Frontal cortex (tissue), 4 donors: Measurements from ENCODE around the gene EHBP1. TPM values are rescaled to one million over a fixed set of nuclear protein-coding genes. Genes with fewer than 3 reads are reported as not detected.

ENCODE experiments used
- DNase-seq, 2 donors: peaks; one replicate each; pipeline ENCODE4 v3.0.0; 2012; ENCODE audit warnings: low spot score in 2 of 2
- FAIRE-seq: peaks from 2 replicates; lab custom pipeline; 2012; peaks lifted over from hg19 to GRCh38; lab: Jason Lieb, UNC
- total RNA-seq: library from RNA; depleted of rRNA; stranded (reverse); fragments of >200 nt; gene quantifications from one replicate; pipeline ENCODE4 v1.2.3, GENCODE V29; 2014
- donor health status: control.
- donor health status: control.
- donor health status: control.

EHBP1 gene
- total RNA-seq, 1 donor from 2014 or later = 127 TPM

GRCh38 chr2:62768615-62769014, 63.1 kb downstream of the EHBP1 start:
- DNase-seq (no peak), FAIRE-seq (no peak)

GRCh38 chr2:62770629-62771028, 65.1 kb downstream of the EHBP1 start:
- FAIRE-seq = no peak
- DNase-seq = no peak

GRCh38 chr2:62774555-62775366, 69.2 kb downstream of the EHBP1 start:
- DNase-seq (peak in 1 of 2 donors; percentile 16), FAIRE-seq (peak; percentile 96)

DNA sequence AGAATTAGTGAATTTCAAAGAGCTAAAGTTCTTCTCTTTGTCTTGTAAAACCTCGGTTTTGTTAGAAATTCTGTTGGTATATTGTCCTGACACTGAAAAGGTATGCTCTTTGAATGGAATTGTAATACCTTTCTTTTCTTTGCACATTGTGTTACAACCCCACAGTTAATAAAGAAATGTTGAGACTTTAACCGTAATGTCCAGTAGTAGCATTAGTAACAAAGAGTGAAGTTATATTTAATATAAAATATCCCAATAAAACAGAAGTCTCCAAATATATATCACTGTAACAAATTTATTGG, 69.8 kb downstream of the EHBP1 start:
- DNase-seq = no peak
- FAIRE-seq = no peak

DNA sequence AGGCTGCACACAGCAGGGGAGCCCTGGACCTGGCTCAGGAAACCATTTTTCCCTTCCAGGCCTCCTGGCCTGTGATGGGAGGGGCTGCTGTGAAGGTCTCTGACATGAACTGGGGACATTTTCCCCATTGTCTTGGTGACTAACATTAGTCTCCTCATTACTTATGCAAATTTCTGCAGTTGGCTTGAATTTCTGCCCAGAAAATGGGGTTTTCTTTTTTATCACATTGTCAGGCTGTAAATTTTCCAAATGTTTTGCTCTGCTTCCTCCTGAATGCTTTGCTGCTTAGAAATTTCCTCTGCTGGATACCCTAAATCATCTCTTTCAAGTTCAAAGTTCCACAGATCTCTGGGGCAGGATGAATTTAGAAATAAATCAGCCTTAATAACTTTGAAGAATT, 78.2 kb downstream of the EHBP1 start:
- no peak for FAIRE-seq
- DNase-seq = no peak

- no peak for FAIRE-seq
Observed at GRCh38 chr2:62784341-62784740, 78.8 kb downstream of the EHBP1 start.

DNA sequence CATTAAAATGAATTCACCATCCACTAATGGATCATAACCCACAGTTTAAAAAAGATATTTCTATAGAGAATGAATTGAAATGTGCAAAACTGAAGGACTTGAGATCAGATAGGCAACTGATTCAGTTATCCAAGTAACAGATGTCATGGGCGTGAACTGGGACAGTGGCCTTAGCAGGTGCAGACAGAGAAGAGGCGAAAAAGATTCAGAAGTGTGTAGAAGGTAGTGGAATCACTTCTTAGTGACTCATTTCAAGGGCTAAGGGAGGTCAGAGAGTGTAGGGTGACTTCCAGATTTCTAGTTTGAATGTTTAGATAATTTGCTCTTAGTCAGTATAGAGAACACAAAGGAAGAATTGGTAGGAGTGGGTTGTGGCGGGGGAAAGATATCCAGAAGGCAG, 79.7 kb downstream of the EHBP1 start:
- FAIRE-seq (no peak), DNase-seq (no peak)

More at GRCh38 chr2:62784341-62784740, 78.8 kb downstream of the EHBP1 start:
- no peak for DNase-seq

DNA sequence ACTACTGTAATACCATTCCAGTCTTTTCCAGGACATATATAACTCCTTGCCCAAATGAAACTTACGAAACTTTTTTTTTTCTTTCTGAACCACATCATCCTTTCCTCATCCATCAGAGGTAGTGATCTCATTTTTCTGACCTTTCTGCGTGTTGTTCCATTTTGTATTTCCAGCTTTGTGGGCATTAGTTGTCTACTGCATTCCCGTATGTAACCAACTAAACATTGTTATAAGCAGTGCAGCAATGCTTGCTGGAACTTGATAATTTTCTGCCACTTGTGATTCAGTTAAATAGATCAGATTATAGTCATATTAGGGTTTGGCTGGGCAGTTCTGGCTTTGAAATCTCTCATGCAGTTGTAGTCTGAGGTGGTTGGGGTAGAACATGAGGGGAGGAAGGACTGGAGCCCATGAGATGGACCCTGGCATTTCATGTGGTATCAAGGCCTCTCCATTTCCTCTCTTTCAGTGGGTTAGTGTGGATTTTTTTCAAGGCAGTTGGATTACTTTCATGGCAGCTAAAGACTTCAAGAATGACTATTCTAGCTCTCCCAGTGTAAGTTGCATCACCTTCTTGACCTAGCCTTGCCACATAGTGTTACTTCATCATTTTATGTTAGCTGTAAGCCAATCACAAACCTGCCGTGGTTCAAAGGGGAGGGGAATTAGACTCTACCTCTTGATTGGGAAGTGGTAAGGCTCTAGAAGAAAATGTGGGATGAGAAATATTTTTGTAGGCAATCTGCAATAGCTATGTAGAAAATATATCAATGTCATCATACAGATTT, 80.5 kb downstream of the EHBP1 start:
- FAIRE-seq = no peak
- no peak for DNase-seq

GRCh38 chr2:62787386-62787785, 81.9 kb downstream of the EHBP1 start:
- DNase-seq (peak; percentile 6 to 23), FAIRE-seq (peak; percentile 37)

- FAIRE-seq = no peak
- no peak for DNase-seq
Observed at GRCh38 chr2:62789518-62789917, 84.0 kb downstream of the EHBP1 start.

GRCh38 chr2:62789918-62790317, 84.4 kb downstream of the EHBP1 start:
- no peak for FAIRE-seq
- no peak for DNase-seq

DNA sequence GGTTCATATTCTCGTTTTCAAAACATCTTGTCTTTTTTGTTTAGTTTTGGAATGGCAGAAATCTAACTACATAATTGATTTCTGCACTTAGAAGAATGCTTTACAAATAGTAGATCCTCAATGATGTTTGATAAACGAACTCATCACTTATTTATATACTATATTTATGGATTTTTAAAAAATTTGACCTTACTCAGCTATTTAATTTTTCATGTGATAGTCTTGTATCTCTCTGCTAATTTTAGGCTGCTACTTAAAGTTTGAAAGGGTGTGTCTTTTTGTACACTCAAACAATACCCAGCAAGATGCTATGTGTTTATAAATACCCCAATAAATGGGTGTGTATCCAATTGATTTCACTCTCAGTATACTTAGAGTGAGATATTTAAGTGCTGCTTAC, 86.9 kb downstream of the EHBP1 start:
- DNase-seq (no peak), FAIRE-seq (no peak)

DNA sequence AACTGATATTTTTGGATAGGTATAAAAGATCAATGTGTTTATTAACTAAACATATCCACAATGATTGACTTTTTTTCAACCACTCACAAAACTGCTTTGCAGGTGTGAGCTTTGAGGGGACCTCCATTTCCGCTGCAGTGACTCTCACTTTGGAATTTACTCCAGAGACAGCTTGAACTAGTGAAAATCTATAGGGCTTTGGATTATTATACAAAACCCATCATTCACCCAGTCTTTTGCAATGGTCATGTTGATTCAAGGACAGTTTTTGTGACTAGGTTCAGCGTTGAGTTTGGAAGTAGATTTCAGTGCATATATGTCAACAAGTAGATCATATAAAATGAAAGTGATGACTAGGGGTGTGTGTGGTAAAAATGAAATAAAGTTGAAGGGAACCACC, 87.7 kb downstream of the EHBP1 start:
- DNase-seq (no peak), FAIRE-seq (no peak)

- DNase-seq = no peak
Observed at GRCh38 chr2:62794791-62795190, 89.3 kb downstream of the EHBP1 start.

DNA sequence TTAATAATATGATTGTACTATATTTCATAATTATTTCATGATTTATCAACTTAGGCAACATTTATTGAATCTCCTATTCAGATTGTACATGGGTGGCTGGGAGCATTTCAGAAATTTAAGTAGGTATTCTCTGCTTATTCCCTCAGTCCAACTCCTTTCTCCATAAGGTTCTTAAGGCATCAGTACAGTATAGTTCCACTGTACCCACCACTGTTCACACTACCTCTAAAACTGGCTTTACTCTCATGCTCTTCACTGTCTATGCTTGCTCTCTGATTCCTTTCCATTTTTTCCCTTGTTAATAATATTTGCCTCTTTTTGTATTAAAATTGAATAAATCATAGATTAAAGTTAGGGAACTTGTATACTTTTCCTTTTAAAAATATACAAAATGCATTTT, 89.8 kb downstream of the EHBP1 start:
- DNase-seq = no peak
- no peak for FAIRE-seq

More at GRCh38 chr2:62794791-62795190, 89.3 kb downstream of the EHBP1 start:
- no peak for FAIRE-seq

DNA sequence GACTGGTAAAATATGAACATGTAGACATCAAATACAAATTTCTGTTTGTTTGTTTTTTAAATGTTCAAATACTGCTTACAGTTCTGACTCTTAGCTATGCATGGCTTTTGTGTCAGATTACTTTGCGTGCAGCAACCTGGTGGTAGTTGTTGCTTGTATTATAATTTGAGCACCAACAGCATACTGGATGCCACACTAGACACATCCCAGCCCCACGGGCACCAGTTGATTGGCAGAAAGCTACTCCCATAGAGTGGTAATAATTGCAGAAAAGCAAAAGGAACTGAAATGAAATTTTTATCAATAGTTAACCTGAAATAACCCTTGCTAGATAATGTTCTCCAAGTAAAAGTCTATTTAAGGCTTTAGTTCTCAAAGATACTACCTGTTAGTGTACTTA, 91.6 kb downstream of the EHBP1 start:
- DNase-seq (no peak), FAIRE-seq (no peak)

- FAIRE-seq (no peak), DNase-seq (no peak)
Observed at GRCh38 chr2:62800618-62801017, 95.1 kb downstream of the EHBP1 start.

GRCh38 chr2:62801110-62801509, 95.6 kb downstream of the EHBP1 start:
- DNase-seq (no peak), FAIRE-seq (no peak)

DNA sequence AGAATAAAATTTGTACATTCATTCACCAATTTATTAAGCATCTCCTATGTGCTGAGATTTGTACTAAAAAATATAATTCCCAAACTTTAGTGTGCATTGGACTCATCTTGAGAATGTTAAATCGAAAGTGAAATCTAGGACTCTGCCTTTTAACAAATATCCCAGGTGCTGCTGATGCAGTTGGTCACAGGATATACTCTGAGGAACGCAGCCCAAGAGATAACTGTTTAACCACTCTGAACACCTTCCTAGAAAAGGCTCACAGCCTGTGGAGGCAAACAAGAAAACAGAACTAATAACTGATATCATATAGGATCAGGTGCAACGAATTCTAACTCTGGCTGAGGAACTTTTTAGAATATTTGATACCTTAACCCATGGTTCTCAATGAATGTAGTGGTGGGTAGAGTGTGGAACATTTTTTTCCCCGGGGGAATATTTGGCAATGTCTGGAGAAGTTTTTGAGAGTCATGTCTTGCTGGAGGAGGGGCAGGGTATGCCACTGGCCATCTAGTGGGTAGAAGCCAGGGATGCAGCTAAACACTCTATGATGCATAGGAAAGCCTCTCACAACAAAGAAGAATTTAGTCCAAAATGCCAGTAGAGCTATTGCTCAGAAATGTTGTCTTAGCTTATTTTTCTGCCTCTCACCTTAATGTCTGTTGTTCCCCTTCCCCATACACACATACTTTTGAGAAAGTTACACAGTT, 96.5 kb downstream of the EHBP1 start:
- FAIRE-seq = no peak
- no peak for DNase-seq

GRCh38 chr2:62803961-62804360, 98.4 kb downstream of the EHBP1 start:
- FAIRE-seq (no peak), DNase-seq (no peak)

- no peak for FAIRE-seq
Observed at GRCh38 chr2:62806231-62806630, 100.7 kb downstream of the EHBP1 start.

More at GRCh38 chr2:62806231-62806630, 100.7 kb downstream of the EHBP1 start:
- no peak for DNase-seq
